CD4-positive, CD25-positive, alpha-beta regulatory T cell (primary cell): Measurements from ENCODE around the gene LRP1. TPM values are rescaled to one million over a fixed set of nuclear protein-coding genes. Genes with fewer than 3 reads are reported as not detected.

ENCODE experiments used
- ATAC-seq, 2 donors: fragments of 150-1000 bp; cut with Tn5 transposase; one replicate each; pipeline ENCODE4 v1.10.0; 2021; ENCODE audit warnings: low read depth in 2 of 2, moderate number of reproducible peaks in 2 of 2, moderate library complexity in 1 of 2
- DNase-seq, 3 donors: peaks; one replicate each; pipeline versions ENCODE4 v3.0.0 to v3.0.0-alpha.2; 2012 to 2022; ENCODE audit warnings: mixed read lengths in 1 of 3
- H3K27ac ChIP-seq: one replicate; pipeline ENCODE4 v1.7.0; 2013; ENCODE audit warnings: mild to moderate bottlenecking, low read length; ENCODE audit not compliant: insufficient read depth, poor library complexity, severe bottlenecking
- H3K27me3 ChIP-seq: one replicate; pipeline ENCODE4 v1.7.0; 2013; ENCODE audit warnings: low read length; ENCODE audit not compliant: control insufficient read depth, insufficient read depth
- H3K36me3 ChIP-seq: one replicate; pipeline ENCODE4 v1.7.0; 2013; ENCODE audit warnings: mild to moderate bottlenecking, low read length, moderate library complexity; ENCODE audit not compliant: control insufficient read depth, insufficient read depth
- H3K4me1 ChIP-seq: 2 replicates; pipeline ENCODE4 v1.7.0; 2013; ENCODE audit warnings: mild to moderate bottlenecking, low read length; ENCODE audit not compliant: insufficient read depth, control insufficient read depth, poor library complexity, severe bottlenecking
- H3K4me3 ChIP-seq: one replicate; pipeline ENCODE4 v1.7.0; 2013; ENCODE audit warnings: low read depth, mild to moderate bottlenecking, low read length, moderate library complexity
- H3K9me3 ChIP-seq, 2 experiments: 1 replicate in 1 of 2; 2 replicates in 1 of 2; pipeline ENCODE4 v1.7.0; 2013; ENCODE audit warnings: low read length in 2 of 2, mild to moderate bottlenecking in 1 of 2, moderate library complexity in 1 of 2; ENCODE audit not compliant: control insufficient read depth in 2 of 2
- H3K27ac Mint-ChIP-seq, 3 donors: one replicate each; pipeline ENCODE4 v1.8.0; 2020 to 2022; ENCODE audit warnings: mild to moderate bottlenecking in 3 of 3, mixed read lengths in 3 of 3, moderate library complexity in 2 of 3
- H3K27me3 Mint-ChIP-seq: one replicate; pipeline ENCODE4 v1.8.0; 2022; ENCODE audit warnings: mild to moderate bottlenecking, mixed read lengths
- H3K36me3 Mint-ChIP-seq: one replicate; pipeline ENCODE4 v1.8.0; 2020; ENCODE audit warnings: mixed read lengths
- H3K4me1 Mint-ChIP-seq, 4 donors: one replicate each; pipeline ENCODE4 v1.8.0; 2020 to 2022; ENCODE audit warnings: mixed read lengths in 4 of 4, mild to moderate bottlenecking in 1 of 4
- H3K4me3 Mint-ChIP-seq, 4 donors: one replicate each; pipeline ENCODE4 v1.8.0; 2020 to 2022; ENCODE audit warnings: mild to moderate bottlenecking in 4 of 4, mixed read lengths in 4 of 4, moderate library complexity in 3 of 4
- H3K9me3 Mint-ChIP-seq, 7 donors: one replicate each; pipeline ENCODE4 v1.8.0; 2020 to 2022; ENCODE audit warnings: mixed read lengths in 7 of 7, mild to moderate bottlenecking in 3 of 7, moderate library complexity in 2 of 7
- polyA plus RNA-seq, 4 donors: library from polyadenylated mRNA; unstranded; fragments of 300-500 nt; fragmentation: Illumina TruSeq; gene quantifications; one replicate each; pipeline ENCODE4 v1.2.3, GENCODE V29; 2021
- total RNA-seq: library from RNA; stranded (reverse); gene quantifications from one replicate; pipeline ENCODE4 v1.2.3, GENCODE V29; 2022

LRP1 gene
- total and polyA plus RNA-seq, 5 donors from 2014 or later: 0.13 to 3.9 (median 0.21) TPM; not detected in 1

DNA sequence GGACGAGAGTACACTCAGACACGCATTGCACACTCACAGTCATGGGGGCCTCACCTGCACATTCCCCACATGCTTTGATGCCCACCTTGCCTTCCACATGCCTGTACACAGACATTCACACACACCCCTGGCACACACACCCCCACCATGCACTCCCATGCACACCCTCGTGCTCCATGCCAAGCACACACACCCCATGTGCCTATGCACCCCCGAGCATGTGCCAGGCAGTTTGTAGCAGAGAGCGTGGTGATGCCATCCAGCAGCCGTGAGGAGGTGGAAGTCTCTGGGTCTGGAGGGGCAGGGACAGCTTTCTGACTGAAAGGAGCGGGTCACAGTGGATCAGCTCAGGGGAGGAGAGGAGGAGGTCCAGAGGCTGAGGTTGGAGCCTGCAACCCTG is 77.6 kb downstream of the LRP1 start:
- Mint-ChIP-seq H3K4me1 (no peaks in the 10 kb centered on the region), H3K9me3 (no peaks in the 10 kb centered on the region), H3K27me3 (peaks cover 4% of the 10 kb centered on the region), H3K4me3 (no peak overlapping the region), H3K27ac (no peak overlapping the region), H3K36me3 (no peaks in the 10 kb centered on the region)
- Histone ChIP-seq H3K27me3 (no peaks in the 10 kb centered on the region), H3K36me3 (no peaks in the 10 kb centered on the region), H3K4me1 (no peaks in the 10 kb centered on the region), H3K4me3 (no peak overlapping the region), H3K9me3 (no peaks in the 10 kb centered on the region), H3K27ac (no peak overlapping the region)
- ATAC-seq: no peak
- no peak for DNase-seq

DNA sequence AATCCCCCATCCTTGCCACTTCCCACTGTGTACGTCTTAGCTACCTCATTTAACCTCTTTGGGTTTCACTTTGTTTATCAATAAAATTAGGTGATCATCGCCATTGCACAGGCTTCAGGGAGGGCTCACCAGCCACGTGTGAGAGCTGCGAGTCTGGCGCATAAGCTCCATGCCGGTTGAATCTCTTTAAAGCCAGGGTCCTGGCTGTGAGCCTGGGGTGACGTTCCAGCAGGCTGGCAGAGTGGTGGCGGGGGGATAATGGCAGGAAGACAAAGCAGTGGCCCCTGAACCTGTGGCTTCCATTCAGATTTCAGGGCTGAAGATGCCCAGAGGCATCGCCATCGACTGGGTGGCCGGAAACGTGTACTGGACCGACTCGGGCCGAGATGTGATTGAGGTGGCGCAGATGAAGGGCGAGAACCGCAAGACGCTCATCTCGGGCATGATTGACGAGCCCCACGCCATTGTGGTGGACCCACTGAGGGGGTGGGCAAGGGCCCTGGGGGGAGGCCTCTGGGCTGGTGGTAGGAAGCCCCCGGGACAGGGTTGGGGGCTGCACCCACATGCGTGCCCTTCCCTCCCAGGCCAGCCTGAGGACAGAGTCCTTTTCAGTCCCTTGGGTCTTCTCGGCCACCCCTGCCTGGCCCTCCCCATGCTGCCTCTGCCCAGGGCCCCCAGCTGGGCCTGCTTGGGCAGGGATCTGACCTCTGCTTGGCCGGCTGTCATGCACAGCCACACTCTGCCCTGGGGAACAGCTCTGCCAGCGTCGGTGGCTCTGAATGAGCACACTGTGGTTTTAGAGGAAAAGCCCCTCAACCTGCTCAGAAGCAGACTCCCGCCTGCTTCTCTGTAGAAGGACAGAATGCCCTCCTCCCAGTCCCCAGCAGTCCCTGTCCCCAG is 79.7 kb downstream of the LRP1 start:
- Histone ChIP-seq H3K36me3 (no peaks in the 10 kb centered on the region), H3K27me3 (no peaks in the 10 kb centered on the region), H3K9me3 (no peaks in the 10 kb centered on the region), H3K4me3 (no peak overlapping the region), H3K27ac (no peak overlapping the region), H3K4me1 (peaks cover 1% of the 10 kb centered on the region)
- Mint-ChIP-seq H3K27ac (no peak overlapping the region), H3K4me3 (no peak overlapping the region), H3K36me3 (no peaks in the 10 kb centered on the region), H3K4me1 (peaks cover 0 to 4% (median 2%) of the 10 kb centered on the region in 4 donors), H3K27me3 (peaks cover 9% of the 10 kb centered on the region), H3K9me3 (no peaks in the 10 kb centered on the region)
- no peak for DNase-seq
- ATAC-seq: no peak

DNA sequence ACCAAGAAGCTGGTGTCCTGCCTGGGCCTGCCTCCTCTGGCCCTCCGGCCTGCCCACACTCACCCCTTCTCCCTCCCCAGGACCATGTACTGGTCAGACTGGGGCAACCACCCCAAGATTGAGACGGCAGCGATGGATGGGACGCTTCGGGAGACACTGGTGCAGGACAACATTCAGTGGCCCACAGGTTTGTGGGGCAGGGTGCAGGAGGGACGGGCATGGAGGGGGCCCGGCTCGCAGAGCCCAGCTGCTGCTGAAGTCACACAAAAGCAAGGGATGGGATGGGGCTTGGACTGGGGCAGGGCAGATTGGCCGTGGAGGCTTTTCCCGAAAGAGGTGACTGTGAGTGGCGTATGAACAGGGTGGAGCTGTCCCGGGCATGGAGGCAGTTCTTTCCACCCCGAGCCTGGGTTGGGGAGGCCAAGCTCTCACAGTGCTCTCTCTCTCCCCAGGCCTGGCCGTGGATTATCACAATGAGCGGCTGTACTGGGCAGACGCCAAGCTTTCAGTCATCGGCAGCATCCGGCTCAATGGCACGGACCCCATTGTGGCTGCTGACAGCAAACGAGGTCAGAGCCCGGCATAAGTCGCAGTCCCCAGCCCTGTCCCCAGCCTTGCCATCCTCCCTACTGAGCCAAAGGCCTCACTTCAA is 80.5 kb downstream of the LRP1 start:
- Histone ChIP-seq H3K36me3 (no peaks in the 10 kb centered on the region), H3K9me3 (no peaks in the 10 kb centered on the region), H3K27me3 (peaks cover 2% of the 10 kb centered on the region), H3K4me1 (peaks cover 8% of the 10 kb centered on the region), H3K4me3 (no peak overlapping the region), H3K27ac (no peak overlapping the region)
- Mint-ChIP-seq H3K4me1 (peaks cover 0 to 10% (median 7%) of the 10 kb centered on the region in 4 donors), H3K27ac (no peak overlapping the region), H3K27me3 (peaks cover 15% of the 10 kb centered on the region), H3K36me3 (no peaks in the 10 kb centered on the region), H3K4me3 (no peak overlapping the region), H3K9me3 (no peaks in the 10 kb centered on the region)
- ATAC-seq (no peak), DNase-seq (no peak)

DNA sequence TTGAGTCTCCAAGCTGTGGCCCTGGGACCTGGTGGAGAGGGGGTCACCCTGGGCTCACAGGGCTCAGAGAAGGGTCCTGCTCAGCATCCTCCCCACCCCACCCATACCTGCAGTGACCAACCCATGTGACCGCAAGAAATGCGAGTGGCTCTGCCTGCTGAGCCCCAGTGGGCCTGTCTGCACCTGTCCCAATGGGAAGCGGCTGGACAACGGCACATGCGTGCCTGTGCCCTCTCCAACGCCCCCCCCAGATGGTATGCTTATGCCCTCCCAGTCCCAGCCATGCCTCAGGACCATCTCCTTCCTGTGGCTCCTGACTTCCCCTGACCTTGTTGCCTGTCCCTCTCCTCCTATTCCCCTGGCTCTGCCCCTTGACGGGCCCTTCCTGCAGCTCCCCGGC is 81.6 kb downstream of the LRP1 start:
- no peaks in the 10 kb centered on the region for H3K36me3 Mint-ChIP-seq
- no peak overlapping the region for H3K27ac ChIP-seq
- H3K4me3 Mint-ChIP-seq: peak overlapping the region in 1 of 4 donors; percentile 29
- no peak overlapping the region for H3K27ac Mint-ChIP-seq
- no peaks in the 10 kb centered on the region for H3K36me3 ChIP-seq
- H3K27me3 ChIP-seq: peaks cover 10% of the 10 kb centered on the region
- H3K27me3 Mint-ChIP-seq: peaks cover 26% of the 10 kb centered on the region
- no peak for DNase-seq
- no peaks in the 10 kb centered on the region for H3K9me3 Mint-ChIP-seq
- no peaks in the 10 kb centered on the region for H3K9me3 ChIP-seq
- ATAC-seq: no peak
- no peak overlapping the region for H3K4me3 ChIP-seq
- H3K4me1 Mint-ChIP-seq: peaks cover 4 to 21% (median 12%) of the 10 kb centered on the region in 4 donors
- peaks cover 20% of the 10 kb centered on the region for H3K4me1 ChIP-seq

DNA sequence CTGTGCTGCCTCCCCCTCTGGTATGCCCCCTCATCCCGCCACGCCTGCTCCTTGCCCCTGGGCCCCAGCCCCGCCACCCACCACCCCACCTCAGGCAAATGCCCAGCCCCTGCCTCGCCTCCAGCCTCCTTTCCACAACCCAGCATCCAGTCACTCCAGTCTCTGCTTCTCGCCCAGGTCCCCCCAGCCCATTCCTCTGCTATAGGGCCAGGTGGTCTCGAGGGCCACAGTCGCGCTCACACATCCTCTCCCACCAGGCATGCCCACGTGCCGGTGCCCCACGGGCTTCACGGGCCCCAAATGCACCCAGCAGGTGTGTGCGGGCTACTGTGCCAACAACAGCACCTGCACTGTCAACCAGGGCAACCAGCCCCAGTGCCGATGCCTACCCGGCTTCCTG is 82.2 kb downstream of the LRP1 start:
- H3K4me1 ChIP-seq: peaks cover 23% of the 10 kb centered on the region
- H3K4me3 ChIP-seq: no peak overlapping the region
- Mint-ChIP-seq H3K27ac (no peak overlapping the region), H3K36me3 (no peaks in the 10 kb centered on the region), H3K4me3 (no peak overlapping the region), H3K27me3 (peaks cover 32% of the 10 kb centered on the region), H3K9me3 (no peaks in the 10 kb centered on the region), H3K4me1 (peaks cover 4 to 26% (median 16%) of the 10 kb centered on the region in 4 donors)
- H3K36me3 ChIP-seq: no peaks in the 10 kb centered on the region
- DNase-seq (no peak), ATAC-seq (no peak)
- no peaks in the 10 kb centered on the region for H3K9me3 ChIP-seq
- peaks cover 15% of the 10 kb centered on the region for H3K27me3 ChIP-seq
- H3K27ac ChIP-seq: no peak overlapping the region

DNA sequence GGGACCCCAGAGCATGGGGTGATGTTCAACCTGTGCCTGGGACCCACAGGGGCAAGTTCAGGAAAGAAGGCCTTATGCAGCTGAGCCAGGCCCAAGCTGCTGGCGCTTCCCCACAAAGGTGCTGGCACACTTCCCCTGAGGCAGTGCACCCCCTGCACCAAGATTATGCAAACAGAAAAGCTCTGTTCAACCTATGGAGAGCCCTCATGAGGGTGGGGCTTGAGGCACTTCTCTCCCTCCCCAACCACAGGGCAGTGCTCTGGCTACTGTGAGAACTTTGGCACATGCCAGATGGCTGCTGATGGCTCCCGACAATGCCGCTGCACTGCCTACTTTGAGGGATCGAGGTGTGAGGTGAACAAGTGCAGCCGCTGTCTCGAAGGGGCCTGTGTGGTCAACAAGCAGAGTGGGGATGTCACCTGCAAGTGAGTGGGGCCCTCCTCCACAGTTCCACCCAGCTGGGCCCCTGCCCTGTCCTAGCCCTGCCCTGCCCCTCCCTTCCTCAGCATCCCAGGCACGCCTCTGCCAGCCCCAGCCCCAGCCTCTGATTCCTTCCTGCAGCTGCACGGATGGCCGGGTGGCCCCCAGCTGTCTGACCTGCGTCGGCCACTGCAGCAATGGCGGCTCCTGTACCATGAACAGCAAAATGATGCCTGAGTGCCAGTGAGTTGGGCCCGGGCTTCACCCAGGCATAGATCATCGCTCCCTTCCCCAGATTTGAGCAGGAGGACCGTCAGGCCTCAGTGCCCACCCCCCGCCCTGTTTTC is 82.8 kb downstream of the LRP1 start:
- DNase-seq (no peak), ATAC-seq (no peak)
- Mint-ChIP-seq H3K36me3 (no peaks in the 10 kb centered on the region), H3K4me1 (peaks cover 4 to 33% (median 21%) of the 10 kb centered on the region in 4 donors), H3K27ac (no peak overlapping the region), H3K27me3 (peaks cover 38% of the 10 kb centered on the region), H3K9me3 (no peaks in the 10 kb centered on the region), H3K4me3 (no peak overlapping the region)
- Histone ChIP-seq H3K36me3 (no peaks in the 10 kb centered on the region), H3K4me3 (no peak overlapping the region), H3K4me1 (peaks cover 30% of the 10 kb centered on the region), H3K27me3 (peaks cover 18% of the 10 kb centered on the region), H3K27ac (no peak overlapping the region), H3K9me3 (no peaks in the 10 kb centered on the region)

DNA sequence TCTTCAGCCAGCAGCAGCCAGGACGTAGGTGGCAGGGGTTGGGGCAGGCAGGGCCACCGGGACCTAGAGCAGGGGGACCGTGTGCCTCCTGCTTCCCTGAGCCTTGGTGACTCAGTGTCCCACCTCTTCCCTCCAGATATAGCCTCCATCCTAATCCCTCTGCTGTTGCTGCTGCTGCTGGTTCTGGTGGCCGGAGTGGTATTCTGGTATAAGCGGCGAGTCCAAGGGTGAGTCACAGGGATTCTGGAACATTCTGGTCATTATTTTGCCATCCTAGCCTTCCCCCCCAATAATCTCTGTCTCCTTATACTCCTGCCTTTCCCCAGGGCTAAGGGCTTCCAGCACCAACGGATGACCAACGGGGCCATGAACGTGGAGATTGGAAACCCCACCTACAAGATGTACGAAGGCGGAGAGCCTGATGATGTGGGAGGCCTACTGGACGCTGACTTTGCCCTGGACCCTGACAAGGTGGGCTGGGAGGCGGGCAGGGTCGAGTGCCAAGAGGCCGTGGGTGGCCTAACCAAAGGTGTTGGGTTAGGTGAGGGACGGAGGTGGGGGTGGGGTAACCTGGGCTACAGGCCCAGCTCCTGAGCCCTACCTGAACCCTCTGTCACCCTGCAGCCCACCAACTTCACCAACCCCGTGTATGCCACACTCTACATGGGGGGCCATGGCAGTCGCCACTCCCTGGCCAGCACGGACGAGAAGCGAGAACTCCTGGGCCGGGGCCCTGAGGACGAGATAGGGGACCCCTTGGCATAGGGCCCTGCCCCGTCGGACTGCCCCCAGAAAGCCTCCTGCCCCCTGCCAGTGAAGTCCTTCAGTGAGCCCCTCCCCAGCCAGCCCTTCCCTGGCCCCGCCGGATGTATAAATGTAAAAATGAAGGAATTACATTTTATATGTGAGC is 83.8 kb downstream of the LRP1 start:
- Mint-ChIP-seq H3K36me3 (no peaks in the 10 kb centered on the region), H3K4me1 (peaks cover 4 to 34% (median 22%) of the 10 kb centered on the region in 4 donors), H3K27me3 (peaks cover 39% of the 10 kb centered on the region), H3K4me3 (no peak overlapping the region), H3K27ac (no peak overlapping the region), H3K9me3 (no peaks in the 10 kb centered on the region)
- no peaks in the 10 kb centered on the region for H3K36me3 ChIP-seq
- H3K4me3 ChIP-seq: no peak overlapping the region
- peaks cover 18% of the 10 kb centered on the region for H3K27me3 ChIP-seq
- DNase-seq: no peak
- no peak overlapping the region for H3K27ac ChIP-seq
- peaks cover 36% of the 10 kb centered on the region for H3K4me1 ChIP-seq
- ATAC-seq: no peak
- H3K9me3 ChIP-seq: no peaks in the 10 kb centered on the region
